ENCODE measurements around the gene ATP6V0D1.

ATP6V0D1 gene

DNA sequence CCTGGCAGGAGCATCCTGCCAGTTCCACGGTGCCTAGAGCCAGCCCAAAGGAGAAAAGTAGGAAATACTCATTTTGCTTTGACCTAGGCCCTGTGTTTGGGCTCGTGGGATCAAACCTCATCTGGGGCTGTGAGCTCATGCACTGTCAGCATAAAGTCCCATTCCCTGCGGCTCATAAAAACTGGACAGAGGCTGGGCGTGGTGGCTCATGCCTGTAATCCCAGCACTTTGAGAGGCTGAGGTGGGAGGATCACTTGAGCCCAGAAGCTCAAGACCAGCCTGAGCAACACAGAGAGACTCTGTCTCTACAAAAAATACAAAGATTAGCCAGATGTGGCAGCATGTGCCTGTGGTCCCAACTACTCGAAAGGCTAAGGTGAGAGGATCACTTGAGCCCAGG, 17.9 kb downstream of the ATP6V0D1 start:
- DNase-seq (ENCODE audit: low spot score) = no peak

DNA sequence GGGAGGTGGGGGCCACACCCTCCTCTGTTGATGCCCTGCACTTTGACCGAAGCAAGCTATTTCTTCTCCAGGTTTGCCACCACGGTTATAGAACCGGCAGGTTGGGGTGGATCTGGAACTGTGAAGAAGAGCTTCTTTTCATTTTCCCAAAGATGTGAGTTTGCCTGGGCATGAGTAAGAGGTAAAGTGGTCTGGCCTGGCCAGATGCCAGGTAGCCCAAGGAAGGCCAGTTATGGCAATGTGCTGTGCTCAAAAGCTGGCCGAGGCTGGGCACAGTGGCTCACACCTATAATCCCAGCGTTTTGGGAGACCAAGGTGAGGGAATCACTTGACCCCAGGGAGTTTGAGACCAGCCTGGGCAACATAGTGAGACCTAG, 18.7 kb downstream of the ATP6V0D1 start:
- peak; percentile 49 for DNase-seq (ENCODE audit: low spot score)

DNA sequence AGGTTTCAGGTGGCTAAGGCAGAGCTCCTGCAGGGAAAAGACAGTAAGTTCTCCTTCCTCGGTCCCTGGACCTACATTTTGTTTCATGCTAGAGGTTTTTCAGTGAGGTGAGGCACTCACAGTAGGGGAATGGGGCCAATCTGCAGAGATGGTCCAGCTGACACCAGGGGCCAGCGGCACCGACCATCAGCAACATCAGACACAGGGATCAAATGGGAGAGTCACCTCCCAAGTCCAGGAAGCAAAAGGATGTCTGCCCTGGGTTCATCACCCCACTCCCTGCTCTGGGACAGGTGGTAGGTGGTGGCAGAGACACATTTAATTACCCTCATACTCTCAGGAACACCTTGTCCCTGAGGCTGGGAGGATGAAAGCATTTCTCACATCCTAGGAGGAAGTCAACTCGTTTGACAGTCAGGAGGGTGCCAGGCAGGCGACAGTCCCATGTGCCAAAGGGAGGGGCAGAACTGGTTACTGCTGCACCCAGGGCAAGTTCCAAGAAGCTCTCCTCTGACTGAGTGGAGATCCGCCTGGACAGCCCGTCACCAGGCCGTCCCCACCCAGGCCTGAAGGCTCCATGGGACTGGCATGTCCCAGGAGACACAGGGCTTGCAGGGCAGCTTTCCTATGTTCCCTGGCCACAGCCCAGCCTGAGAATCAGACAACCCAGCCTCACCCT, 19.2 kb downstream of the ATP6V0D1 start:
- no peak for DNase-seq (ENCODE audit: low spot score)

DNA sequence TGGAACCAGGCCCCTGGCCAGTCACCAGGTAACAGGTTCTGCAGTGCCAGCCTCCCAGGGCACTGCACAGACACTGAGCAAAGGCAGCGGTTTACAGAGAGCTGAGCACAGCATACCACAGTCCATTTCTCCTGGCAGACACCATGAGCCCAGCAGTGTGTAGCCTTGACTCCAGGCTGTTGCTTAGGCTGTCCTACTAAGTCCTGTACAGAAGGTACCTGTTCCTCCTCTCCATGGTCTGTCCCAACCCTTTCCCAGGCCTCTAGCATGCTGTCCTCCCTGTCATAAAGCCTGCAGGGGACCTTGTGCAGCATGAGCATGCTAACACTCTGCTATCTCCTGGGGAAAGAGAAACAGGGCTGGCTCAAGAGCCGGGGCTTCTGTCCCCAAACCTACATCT, 20.0 kb downstream of the ATP6V0D1 start:
- DNase-seq (ENCODE audit: low spot score) = no peak

DNA sequence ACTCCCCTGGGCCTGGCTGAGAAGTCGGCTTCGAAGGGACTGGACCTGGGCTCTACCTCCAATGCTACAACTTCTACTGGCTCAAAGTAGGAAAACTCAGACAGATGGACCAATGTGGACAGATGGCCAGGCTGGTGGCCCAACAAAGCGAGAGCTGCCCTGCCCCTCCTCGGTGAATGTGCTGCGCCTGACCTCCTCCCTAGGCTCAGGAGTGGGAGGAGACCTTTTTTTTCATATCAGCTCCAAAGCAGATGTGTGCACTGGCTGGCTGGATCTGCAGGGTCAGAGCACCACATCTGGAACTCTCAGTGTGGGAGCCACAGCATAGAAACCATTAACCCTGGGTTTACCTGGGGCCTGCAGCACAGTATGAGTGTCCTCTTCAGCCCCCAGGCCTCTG, 20.8 kb downstream of the ATP6V0D1 start:
- DNase-seq (ENCODE audit: low spot score) = peak; percentile 81

DNA sequence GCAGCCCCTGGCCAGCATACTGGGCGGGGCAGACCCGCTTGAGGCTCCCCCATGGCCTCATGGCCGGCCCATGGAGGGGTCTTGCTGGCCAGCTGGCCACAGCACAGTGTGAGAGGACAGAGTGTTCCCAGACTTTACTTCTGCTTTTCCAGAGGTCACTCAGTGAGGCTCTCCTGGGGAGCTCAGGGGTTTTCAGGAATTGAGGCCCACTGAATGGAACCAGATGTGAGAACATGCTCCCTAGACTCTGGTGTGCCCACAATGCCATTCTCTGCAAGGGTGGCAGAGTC, 21.2 kb downstream of the ATP6V0D1 start:
- no peak for DNase-seq (ENCODE audit: low spot score)

DNA sequence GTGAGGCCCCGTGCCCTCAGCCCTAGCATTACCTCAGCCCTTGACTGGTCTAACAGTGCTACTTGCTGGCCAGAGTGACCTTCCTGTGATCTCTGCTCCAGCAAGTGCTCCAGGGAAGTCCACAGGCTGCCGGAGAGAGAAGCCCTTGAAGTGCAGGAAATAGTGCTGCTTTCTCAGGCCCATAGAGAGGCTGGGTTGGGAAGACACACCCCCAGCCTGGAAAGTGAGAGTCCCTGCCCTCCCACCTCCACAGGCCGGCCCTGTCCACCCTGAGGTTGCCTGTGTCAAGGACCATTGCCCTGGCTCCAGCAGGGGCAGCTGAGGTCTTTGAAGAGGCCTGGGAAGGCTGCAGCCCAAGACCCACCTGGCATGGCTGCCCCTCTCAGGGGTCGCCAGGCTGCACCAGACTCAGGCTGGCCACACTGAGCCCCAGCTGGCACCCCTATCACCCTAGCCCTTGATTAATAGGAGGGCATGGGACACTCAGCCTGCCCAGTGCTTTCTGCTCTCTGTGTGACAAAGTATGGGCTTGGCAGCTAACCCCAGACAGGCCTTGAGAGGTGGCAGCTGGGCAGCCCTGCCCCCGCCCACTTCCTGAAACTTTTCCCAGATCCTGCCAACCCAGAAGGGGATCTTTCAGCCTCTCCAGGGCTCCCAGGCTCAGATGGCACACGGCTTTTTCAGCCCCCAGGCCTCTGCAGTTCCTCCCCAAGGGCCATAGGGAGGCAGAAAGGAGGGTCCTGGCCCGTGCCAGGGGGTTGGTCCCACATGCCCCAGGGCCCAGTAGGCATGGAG, 21.7 kb downstream of the ATP6V0D1 start:
- no peak for DNase-seq (ENCODE audit: low spot score)

DNA sequence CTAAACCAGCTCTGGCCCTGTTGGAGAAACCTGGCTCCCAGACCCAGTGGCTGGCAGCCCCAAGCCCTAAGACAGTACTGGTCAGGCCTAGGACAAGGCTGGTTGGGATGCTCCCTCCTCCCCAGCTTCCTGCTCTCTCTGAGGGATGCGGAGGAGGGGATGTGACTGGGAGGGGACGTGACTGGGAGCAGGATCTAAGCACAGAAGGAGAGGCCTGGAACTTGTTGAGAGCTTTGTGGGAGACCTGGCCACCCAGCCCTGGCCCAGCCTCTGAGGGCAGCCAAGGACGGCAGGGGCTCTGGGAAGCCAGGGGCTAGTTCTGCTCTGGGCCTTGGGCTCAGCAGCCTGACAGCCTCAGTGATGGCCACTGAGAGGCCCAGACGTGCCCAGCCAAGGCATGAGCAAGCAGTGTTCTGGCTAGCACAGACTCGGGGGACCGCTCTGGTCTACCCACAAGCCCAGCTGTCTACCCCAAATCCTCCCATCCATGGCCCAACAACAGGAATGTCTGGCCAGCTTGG, 22.8 kb downstream of the ATP6V0D1 start:
- no peak for DNase-seq (ENCODE audit: low spot score)

DNA sequence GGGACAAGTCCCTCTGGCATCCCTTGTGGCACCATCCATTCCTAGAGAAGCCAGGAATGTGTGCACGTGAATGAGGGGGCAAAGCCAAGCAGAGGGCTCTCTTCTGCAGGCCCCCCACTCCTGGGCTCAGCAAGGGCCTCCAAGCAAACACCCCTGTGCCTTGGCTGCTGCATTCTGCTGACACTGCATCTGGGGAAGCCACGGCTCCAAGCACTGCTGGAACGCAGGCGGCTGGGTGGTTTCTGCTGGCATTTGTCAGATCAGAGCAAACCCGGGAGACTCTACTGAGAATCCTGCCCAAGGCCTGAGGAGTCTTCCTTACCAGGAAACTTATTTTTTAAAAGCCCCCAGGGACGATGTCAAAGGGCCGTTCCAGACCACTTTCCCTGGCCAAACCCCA, 23.3 kb downstream of the ATP6V0D1 start:
- no peak for DNase-seq (ENCODE audit: low spot score)

DNA sequence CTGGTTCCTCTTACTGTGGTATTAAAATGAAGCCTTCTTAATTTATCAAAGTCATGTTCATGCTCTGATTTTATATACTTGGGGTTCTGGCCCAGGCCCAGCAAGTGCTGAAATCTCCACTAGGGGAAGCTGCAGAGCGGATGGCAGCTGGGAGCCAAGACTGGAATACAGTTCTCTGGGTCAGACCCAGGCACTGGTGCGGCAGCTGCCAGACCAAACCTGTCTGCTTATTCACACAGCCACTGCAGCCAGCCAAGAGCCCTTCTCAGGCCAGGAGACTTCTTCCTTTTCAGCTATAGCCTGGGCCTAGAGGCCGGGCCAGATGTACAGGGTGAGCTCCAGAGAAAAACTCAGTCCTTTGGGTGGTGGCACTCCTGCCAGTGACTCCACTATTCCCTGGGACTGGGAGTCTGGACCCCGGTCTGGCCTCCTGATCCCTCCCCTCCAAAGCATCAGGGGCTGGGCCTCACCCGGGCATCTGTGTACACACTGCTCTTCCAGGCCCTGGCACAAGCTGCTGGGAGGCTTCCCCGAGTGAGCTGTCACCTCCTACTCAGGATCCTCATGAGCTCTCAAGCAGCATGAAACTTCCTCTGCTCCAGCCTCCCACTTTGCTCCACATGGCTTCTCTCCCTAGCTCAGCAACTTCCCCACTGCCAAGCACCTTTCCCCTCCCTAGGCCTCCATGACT, 24.4 kb downstream of the ATP6V0D1 start:
- peak; percentile 49 for DNase-seq (ENCODE audit: low spot score)

DNA sequence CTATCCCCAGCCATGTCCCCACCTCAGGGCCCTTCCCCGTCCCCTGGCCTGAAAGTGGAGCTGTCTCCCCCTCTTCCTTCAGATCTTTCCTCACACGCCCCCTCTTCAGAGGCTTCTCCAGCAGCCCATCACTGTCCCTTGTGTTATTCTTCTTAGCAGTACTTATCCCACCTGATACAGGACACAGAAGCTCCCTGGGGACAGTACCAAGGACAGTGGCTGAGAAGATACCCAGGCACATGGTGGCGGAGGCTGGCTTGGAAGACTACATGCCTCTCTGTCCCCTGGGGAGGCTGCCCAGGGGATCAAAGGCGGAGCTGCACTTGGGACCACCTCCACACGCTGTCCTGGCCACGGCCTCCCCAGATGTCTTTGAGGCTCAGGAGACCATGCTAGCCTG, 26.1 kb downstream of the ATP6V0D1 start:
- no peak for DNase-seq (ENCODE audit: low spot score)

DNA sequence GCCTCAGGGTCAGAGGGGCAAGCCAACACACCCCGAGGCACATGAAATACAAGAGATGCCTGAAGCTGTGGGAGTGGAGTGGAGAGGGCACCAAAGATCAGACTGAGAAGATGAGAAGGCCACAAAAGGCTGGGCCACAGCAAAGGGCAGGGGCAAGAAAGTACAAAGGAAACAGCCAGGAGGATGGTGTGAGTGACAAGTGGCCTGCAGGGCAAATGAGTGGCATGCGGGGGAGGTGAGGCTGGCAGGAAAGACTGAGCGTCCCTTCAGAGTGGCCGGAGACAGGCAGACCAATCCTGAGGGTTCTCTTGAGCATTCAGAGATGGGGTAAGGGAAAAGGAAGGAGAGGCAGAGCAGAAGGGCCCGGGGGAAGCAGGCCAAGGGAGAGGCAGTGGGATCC, 26.9 kb downstream of the ATP6V0D1 start:
- no peak for DNase-seq (ENCODE audit: low spot score)

DNA sequence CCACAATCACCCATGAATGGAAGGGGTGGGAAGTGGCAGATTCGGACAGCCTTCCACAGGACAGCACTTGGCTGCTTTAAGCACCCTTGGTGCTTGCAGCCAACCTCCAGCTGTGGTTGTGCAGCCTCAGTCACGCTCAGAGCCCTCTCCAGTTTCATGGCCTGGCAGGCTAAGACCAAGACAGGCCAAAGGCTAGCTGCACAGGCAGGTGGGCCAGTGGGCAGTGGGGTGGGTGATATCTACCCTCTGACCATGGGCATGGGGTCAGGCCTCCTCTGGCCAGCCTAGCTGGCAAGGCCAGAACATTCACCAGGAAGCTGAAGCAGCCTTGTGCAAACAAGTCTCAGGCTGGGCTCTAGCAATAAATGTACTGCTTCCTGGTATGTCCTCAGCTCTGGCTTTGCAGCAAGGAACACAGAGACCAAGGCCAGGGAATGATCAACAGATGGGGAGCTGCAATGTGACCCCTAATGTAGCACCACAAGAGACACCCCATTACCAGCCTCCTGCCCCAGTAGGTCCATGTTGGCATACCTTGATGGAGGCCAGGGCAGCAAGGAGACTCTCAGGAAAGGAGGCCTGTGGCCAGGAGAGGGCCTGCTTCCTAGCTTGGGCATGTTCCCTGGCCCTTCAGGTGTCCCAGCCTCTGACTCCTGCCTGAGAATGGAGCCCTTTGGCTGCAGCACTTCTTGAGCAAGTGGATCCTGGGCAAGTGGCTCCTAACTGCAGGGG, 29.1 kb downstream of the ATP6V0D1 start:
- no peak for DNase-seq (ENCODE audit: low spot score)

DNA sequence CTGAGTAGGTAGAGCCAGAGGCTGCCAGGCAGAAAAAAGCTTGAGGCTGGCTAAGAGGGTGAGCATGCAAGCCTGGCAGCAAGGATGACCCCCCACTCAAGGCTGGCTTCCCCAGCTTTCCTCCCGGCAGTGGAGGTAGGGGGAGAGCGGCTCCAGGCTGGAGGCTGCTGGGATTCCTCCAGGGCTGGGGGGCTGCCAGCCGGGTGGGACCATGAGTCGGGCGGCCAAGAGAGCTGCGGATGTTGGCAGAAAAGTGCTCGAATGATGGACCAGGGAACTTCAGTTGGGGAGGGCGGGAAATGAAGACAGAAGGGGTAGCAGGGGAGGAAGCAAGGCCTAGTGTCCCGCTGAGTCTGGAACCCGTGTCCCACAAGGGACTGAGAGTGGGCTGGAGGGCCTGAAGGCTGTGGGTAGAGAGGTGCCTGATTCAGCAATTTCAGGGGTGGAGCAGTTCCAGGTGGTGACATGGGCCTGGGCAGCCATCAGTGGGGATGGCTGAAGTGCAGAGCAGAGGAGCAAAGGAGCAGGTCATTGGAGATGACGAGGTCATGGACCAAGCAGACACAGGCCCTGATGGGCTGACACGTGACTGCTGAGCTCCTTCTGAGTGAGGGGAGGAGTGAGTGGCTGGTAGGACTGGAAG, 29.8 kb downstream of the ATP6V0D1 start:
- DNase-seq (ENCODE audit: low spot score) = no peak

DNA sequence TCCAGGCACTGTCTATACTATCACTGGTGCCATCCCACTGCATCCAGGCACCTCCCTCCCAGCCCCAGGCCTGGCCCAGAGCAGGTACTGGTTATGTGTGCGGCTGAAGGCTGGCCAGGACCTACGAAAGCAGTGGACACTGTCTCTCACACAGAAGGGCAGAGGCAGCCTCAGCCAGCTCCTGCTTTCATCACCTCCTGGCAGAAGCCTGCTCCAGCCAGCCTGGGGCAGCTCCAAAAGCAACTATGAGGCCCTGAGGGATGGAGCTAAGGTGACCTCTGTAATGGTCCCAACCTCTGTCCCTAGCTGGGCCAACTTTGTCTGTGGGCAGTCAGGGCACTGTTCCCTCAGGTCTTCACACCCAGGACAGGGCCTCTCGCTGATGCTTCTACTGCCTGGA, 31.2 kb downstream of the ATP6V0D1 start:
- no peak for DNase-seq (ENCODE audit: low spot score)

DNA sequence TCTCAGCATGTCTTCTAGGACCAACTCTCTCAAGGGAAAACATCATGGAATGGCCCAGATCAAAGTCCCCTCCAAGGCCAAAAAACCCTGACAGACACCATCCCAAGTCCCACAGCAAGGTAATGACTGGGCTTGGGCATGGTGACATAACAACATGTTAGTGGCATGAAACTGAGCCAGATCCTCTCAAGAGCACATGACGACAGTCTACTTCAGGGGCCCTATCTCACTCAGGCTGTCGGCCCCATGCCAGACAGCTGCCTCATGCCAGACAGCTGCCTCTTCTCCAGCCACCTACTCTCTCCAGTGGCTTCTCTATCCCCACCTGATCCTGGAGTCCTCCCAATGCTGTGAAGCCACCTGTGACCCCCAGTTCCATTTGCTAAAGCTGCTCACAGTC, 31.6 kb downstream of the ATP6V0D1 start:
- peak; percentile 80 for DNase-seq (ENCODE audit: low spot score)

DNA sequence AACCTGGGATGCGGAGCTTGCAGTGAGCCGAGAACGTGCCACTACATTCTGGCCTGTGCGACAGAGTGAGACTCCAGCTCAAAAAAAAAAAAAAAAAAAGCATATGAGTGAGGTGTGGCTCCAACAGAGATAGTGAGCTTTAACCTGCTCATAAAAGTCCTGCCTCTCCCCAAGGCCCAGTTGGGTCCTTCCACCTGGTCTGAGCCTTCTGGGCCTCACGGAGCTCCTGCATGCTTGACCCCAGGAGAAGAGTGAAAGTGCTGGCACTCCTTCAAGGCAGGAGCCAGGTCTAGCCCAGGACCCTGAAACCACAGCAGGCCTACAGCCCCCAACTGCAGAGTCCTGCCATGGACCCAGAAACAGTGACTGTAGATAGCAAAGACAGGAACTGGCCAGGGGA, 32.4 kb downstream of the ATP6V0D1 start:
- no peak for DNase-seq (ENCODE audit: low spot score)

DNA sequence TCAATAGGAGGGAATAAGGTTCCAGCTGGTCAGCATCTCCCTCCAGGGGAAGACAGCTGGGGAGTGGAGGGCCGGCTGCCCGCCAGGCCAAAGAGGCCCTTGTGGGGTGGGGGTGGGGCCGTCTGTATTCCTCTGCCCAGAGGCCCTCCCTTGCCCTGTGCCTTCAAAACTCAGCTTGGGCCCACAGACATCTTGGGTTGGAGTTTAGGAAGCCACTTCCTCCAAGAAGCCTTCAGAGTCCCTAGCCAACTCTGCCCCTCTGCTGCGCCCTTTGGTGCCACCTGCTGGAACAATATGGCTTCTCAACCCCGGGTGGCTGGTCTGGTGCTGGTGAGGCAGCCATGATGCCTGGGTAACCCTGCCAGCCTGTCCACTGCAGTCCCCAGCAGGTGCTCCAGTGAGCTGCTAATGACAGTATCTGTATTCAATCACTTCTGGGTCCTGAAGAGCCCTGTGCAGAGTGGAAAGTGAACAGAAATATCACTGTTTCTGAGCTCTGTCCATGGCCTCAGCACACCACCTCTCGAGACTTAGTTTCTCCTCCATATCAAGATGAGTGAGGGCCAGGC, 33.4 kb downstream of the ATP6V0D1 start:
- peak; percentile 90 for DNase-seq (ENCODE audit: low spot score)

DNA sequence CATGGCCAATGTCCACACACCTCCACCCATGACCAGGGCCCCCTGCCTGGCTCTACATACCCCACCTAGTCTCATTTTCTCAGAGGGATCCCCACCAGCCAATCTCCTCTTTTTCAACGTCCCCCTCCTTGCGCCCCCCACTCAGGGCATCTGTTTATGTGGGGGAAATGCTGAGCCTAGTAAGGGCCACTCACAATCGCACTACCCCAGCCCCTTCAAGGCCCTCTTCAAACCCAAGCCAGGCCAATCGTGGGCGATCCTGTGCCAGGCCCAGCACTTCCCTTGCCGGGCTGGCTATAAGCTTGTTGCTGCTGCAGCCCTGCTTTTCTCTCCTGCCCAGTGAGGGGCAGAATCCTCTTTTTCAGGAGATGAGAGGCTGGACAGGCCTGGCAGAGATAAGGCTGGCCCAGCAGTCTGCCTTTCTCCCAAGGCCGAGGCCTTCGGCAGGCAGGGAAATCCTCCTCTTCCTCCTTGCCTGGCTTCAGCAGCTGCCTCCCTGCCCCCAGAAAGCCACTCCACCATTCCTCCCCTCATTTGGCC, 33.9 kb downstream of the ATP6V0D1 start:
- DNase-seq (ENCODE audit: low spot score) = no peak

DNA sequence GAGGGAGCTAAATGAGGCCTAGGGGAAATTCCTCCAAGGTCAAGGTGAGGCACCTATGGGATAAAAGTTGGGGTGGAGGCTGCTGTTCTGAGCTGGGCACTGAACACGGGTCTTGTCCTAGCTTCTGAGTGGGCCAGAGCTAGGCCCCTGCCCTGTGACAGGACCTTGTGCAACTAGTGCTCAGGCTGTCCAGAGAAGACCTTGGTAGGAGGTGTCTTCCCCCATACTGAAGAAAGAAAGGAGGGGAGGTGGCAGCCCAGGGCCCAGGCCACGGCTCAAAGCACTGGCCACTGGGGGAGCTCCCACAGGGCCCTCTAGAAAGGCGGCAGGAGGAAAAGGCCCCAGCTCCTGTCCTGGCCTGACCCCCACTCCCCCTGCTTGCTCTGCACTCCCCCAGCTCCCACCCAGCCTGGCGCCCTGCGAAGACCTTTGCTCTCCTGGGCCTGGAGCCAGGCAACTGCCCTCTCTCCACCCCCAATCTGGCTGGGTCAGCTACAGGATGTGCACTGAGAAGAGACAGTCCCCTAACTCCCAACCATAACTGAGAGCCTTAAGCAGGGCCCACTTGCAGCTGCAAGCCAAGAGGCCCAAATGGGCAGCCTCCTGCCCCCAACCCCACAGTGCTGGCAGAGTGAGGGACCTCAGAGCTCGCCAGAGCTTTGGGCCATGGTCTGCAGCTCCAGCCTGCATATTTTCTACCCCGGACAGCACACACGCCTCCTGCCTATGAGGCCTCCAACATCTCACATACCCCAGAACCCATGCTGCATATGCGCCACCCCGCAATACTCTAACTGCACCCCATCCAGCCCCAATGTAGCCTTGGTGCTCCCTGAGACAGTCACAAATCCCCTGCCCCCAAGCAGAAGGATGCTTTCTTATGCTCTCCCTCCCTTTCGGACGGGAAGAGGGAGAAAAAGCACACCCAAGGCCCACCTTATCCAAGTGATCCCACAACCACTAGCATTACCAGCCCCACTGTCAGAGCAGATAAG, 34.7 kb downstream of the ATP6V0D1 start:
- no peak for DNase-seq (ENCODE audit: low spot score)
